ENCODE results near the gene AKIRIN2.

The AKIRIN2 gene

DNA sequence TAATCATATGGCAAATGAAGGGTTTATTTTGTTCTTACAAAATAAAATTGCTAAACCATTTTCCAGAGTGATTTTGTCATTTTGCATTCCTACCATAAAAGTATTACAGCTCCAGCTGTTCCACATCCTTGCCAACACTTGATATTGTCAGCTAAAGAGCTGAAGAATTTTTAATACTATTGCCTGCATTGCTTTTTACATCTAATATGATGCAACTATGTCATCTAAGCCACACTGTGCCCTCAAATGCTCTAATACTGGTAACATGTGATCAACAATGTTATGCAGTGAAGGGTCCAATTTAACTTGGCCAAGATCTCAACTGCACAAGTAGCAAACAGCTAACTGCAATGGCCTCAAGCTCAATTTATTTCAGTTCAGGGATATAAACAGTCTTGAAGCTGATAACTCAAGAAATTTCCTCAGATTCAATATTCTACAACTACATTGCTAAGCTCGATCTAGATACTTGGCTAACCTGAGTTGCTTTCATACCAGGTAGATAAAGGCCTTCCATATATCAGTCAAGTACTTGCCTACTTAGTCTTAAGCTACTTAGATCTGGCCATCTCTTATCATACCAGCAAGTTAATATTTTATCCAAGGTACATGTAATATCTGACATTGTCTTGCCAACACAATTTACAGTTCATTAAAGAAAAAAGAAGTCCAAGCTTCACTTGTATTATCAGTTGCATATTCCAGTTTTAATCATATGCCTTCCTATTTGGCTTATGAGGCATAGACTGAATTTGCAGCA, 17.0 kb downstream of the AKIRIN2 start:
- DNase-seq = no peak

DNA sequence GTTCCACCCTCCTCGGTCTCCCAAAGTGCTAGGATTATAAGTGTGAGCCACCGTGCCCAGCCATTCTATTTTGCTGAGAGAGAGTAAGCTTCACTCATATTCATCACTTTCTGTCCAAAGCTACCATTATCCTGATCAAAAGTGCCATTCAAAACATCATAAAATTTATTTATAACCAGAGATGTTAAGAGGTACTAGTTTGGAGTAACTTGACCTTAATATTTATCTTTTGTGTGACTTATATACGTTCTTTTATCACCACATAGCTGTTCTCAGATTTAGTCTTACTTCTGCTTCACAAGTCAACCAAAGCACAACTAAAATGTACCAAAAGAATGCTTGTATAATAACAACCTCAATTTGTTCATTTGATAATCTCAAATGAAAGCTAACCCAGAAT, 18.1 kb downstream of the AKIRIN2 start:
- DNase-seq = no peak

DNA sequence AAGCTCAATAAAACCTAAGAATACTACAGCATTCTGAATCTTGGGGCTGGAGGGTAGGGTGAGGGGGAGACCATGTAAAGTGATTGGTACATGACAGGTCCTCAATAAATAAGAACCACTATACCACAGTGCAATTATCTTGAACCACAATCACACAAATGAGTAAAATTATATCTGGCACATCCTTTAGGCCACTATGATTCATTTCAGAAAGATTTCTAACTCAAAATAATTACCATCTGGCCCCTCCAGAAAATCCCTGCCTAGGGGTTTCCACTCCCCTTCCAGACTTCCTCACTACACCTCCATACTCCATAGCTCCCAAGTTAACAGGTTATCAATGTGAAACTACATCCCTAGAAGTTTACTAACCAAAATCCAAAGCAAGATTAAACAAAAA, 19.7 kb downstream of the AKIRIN2 start:
- DNase-seq = no peak

DNA sequence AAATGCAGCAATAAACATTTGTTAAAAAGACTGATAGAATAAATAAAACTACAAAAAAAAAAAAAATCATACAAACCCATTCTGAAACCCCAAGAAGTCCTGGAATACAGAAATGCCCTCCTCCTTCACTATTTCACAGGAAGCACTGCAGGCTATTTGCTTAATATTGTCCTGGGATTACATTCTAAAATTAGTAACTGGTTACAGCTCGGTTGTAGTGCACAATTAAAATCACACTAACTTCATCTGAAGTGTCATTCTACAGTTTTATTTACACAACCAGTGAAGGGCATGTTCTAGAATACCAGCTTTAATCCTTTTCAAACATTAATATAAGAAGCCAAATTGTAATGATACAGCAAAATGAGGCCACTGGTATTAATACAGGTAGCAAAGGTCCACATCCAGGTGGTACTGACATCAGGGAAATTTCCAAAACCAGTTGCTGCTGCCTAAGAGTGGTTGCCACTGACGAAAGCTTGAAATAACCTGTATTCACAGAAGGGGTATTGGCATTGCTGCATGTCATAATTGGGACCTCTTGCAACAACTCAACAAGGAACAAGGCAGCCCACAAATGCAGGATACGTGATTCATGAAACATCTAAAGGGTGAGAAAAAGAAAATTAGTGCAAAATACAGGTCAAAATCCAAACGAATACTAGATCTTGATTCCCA, 26.9 kb downstream of the AKIRIN2 start:
- no peak for DNase-seq

DNA sequence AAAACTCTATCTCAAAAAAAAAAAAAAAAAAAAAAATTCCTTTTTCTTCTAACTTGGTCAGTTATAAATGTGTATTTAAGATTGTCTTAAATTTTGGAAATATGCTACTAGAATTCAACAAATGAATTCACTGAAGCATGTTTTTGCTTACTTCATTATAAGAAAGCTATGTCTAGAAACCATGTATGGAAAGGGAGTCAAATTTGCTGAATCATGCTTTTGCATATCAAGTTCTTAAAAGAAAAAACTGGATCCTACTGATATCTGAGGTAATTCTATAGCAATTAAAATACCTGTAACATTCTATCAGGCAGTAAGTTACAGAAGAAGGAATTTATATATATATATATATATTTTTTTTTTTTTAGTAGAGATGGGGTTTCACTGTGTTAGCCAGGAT, 27.7 kb downstream of the AKIRIN2 start:
- DNase-seq = no peak

DNA sequence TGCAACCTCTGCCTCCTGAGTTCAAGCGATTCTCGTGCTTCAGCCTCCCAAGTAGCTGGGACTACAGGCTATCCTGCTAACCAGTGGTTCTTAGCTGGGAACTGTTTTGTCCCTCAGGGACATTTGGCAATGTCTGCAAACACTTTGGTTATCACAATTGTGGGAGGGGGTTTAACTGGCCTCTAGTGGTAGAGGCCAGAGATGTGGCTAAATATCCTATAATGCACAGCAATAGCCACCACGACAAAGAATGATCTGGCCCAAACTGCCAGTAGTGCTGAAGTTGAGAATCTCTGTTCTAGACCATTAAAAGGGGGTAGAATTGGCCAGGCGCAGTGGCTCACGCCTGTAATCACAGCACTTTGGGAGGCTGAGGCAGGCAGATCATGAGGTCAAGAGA, 28.8 kb downstream of the AKIRIN2 start:
- DNase-seq = no peak

DNA sequence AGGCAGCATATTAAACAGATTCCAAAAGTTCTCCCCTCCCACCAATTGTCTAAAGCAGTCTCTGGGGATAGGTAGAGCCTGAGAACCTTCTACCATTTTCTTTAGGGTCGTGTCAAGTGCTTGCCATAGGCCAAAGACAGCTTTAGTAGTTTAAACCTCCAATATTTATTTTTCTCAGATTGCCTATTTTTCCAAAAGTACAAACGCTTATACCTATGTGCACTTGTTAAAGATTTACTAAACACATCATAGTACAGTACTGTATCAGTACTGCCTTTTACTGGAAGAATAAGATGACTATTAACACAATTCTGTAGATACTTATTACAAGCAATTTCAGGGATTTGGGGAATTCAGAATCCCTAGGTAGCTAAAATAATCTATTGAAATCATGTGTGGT, 29.4 kb downstream of the AKIRIN2 start:
- DNase-seq = no peak

DNA sequence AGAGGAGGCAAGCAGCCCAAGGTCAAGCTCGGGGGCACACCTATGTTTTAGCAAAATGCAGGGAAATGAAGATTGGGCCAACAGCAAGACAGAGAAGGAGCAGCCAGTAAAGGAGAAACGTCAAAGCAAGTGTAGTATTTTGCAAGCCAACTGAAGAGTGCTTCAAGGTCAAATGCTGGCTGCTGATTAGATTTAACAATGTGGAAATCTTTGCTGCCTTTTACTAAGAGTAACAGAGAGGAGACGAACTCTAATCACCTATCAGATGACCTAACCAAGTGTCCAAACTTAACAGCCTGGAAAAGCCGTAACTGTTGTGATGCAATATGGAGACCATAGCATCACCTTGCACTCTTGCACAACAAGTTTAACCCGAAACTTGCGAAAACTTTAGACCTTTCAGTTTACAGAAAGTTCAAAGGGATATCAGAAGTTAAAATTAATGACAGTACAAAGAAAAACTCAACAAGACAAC, 30.4 kb downstream of the AKIRIN2 start:
- DNase-seq = no peak

DNA sequence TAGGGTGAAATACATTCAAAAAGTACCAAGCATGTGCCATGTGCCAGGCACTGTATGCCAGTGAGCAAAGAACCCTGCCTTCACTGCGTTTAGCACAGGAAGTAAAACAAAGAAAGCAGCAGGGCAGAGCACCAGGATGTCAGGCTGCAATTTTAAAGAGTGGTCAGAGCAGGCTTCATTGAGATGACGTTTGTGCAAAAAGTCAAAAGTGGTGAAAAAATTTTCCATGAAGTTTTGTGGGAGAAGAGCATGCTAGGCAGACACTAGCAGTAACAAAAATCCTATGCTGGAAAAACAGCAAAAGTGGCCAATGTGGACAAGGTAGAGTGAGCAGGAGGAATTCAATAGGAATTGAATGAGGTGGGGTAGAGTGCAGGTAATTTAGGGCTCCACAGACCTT, 31.3 kb downstream of the AKIRIN2 start:
- DNase-seq = no peak

DNA sequence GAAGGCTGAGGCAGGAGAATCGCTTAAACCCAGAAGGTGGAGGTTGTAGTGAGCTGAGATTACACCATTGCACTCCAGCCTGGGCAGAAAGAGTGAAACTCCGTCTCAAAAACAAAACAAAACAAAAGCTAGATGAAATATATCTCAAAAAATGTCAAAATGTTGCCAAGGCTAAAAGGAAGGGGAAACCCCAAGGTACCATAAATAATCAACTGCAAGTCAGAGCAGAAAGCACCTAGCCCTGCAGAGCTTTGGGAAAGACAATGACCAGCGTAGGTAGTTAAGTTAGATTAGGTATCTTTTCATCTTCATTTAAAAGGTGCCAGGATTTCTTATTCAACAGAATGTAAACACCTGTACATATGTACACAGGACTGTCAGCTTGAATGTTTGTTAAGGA, 33.0 kb downstream of the AKIRIN2 start:
- DNase-seq = no peak

DNA sequence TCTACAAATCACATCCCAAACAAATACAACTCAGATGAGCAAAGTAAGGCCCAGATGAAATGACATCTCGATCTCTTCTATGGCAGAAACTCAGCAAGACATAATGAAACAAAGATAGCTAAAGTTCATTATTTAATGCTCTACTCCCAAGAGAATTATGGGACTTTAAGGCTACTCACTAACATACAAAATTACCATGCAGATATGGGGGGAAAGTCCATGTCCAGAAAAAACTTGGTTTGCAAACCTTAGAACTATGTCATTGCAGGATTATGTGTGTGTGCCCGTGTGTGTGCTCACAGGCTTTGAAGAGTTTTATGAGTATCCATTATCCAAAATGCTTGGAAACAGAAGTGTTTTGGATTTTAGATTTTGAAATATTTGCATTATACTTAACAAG, 34.0 kb downstream of the AKIRIN2 start:
- no peak for DNase-seq

DNA sequence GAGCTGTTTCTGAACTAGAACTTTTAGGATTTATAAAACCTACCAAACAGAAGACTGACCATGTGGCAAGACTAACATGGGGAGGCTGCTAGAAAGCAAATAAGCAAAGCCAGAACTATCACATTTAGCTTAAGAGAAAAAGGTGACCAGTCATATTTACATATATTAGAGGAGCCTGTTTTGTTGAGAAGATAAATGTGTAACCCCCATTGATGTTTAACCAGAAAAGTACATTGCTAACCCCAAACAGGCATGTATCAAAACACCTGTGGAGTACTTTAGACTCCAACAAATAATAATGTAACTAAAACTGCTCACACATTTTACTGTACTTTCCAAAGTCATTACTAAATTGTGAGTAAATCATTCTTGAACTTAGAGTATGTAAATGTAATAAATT, 35.0 kb downstream of the AKIRIN2 start:
- no peak for DNase-seq

DNA sequence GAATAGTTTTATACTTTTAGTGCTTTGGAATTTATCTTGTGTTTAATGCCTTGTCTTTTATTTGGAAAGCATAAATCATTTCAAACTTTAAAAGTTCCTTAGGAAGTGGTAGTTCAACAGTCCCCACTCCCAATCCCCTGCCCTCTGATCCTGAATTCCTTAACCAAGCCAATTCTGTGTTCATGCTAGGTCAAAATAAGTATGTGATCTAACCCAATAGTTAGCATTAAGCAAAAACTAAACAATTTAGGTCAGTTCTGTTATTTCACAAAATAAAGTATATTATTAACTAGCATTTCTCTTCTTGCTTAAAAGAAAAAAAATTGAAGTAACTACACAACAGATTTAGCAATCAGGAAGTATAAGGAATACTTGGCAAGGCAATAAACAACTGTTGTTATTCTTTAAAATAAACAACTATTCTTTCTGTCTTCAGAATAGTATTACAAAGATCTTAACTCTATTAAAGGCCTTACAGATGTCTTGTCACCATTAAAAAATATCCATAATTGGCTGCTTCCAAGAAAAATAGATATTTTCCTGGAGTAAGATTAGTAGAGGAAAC, 37.0 kb downstream of the AKIRIN2 start:
- no peak for DNase-seq

DNA sequence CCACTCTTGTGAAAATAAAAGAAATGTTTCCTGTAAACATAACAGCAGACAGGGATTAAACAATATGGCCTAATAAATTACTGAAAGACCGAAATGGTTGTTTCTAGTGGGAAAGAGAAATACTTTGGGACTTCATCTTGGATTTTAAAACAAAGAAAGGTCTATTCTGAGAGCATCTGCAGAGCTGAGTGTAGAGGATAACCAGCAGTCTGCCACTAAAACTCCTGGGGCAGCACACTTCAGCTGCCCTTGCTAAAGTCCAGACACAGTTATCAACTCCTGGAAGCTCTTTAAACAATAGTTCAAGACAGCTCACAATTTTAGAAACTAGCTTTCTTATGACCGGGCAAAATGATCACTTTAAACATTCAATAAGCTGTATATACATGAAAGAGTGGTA, 38.6 kb downstream of the AKIRIN2 start:
- no peak for DNase-seq

DNA sequence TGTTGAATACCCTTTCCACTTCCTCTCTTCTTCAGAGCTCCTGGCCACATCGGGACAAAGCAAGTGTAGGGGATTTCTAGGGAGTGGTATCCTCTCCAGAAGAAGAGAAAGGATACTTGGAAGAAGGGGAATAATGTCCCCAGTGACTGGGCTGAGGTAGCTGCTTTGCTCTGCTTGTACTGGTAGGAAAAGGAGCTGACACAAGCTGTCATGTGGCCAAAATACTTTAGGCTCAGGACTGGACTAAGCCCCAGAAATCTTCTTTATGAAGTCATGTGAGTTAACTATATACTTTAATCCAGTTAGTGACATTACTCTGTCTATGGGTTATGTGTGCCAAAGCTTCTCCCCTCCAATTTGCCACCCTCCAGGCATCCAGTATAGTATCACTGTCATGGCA, 40.5 kb downstream of the AKIRIN2 start:
- DNase-seq = no peak

DNA sequence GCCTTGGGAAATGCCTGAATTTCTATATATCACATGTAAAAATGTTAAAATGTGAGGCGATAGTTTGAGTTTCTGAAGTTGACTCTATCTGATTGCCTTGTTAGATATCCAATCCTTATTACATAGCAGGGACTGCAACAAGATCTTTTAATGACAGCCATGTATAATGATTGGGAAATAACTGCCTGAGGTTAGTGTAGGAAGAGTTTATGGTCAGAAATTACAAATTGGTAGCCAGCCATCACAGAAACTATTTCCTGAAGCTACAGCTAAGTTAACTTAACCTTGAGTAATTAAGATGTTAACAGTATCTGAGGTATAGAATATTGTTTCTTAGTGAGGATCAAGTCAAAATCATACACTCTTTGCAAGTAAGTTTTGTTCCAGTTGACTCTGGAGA, 41.0 kb downstream of the AKIRIN2 start:
- DNase-seq = no peak

DNA sequence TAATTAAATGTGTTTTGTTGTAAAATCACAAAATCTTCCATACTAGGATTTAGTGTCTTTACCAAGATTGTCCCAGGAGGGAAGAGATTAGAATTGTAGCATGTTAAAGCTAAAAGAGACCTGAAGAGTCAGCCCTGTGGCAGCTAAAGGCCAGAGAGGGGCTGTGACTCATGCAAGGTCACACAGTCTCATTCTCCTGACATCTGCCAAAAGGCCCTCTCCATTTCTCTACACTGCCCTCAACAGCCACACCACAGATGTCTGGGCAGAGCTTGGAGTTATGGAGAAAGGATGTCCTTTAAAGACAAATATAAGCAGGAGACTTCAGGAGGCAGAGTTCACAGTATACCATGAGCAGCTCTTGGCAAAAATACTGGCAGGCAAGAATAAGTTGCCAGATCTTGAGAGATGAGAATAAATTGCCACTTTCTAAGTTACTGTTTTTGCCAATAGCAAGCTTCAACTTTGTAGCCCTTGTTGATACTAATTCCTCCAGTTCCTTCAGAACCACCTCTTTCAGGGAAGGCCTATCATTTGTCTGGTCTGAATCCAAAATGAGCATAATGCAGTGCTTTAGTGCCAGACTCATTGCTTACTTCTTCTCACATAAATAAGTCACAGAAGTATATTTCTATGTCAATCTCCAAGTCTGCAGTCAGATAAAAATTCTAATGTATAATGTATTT, 41.7 kb downstream of the AKIRIN2 start:
- no peak for DNase-seq

DNA sequence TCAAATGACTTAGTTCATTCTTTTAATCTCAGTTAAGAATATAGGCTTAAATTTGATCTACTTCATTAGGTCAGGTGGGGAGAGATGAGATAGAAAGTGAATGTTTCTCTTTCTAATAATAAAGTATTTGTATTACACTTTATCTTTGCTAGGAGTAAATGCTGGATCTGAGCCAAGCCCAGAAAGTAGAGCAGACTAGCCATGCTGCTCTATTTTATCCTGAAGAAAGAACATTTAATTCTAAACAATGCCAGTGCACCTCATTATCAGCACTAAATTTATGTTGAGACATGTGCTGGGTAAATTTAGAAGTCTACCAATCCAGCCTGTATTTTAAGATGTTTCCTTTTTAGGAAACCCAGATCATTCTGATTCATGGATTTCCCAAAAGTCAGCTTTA, 43.5 kb downstream of the AKIRIN2 start:
- DNase-seq = no peak

DNA sequence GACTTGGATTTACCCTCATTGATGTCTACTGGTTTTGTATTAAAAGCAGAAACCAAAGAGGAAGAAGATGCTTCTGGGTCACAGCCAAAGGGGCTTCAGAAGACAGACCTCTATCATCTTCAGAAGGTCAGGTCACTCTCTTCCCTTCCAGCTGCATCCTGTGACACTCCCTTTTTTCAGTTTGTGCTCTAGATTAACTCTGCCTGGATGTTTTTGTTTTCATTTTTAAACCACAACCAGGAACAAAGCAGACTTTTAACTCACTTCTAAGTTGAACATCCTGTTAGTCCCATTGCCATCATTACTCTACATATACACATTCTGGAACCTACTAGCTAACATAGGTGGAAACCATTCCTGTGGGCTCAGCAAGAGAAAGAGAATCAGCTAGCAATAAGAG, 45.2 kb downstream of the AKIRIN2 start:
- no peak for DNase-seq

DNA sequence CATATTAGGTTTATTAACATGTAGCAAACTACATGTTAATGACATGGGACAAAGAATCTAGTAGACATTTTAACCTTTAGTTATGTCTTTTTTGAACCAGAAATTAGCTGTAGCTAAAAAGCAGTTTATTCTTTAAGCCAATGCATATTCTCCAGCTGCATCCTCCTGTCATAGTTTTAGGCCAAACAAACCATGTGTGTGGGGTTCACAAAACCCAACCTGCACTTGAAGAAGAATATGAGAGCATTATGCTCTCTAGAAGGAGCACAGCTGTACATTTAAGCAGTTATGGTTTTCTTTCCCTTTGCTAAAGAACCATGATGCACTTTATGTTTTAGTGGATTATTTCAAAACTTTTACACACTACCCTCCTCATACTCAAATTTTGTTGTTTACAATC, 46.2 kb downstream of the AKIRIN2 start:
- DNase-seq = no peak

DNA sequence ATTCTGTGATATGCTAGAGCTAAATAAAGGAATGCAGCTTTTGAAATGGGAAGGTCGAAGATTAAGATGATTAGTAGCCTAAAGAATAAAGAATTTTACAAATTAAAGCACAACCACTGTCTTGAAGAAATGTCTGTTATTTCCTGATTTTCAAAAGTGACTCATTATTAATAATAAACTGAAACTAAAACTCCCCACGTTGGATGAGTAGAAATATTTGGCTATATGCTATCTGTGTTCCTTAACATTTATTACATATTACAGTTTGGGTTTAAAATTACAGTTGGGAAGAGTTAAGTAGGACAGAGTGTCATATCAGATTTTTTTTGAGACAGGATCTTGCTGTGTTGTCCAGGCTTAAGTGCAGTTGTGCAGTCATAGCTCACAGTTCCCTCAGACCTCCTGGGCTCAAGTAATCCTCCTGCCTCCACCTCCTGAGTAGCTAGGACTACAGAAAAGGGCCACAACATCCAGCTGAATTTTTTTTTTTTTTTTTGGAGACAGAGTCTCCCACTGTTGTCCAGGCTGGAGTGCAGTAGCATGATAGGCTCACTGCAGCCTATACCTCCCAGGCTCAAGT, 47.1 kb downstream of the AKIRIN2 start:
- DNase-seq = no peak

DNA sequence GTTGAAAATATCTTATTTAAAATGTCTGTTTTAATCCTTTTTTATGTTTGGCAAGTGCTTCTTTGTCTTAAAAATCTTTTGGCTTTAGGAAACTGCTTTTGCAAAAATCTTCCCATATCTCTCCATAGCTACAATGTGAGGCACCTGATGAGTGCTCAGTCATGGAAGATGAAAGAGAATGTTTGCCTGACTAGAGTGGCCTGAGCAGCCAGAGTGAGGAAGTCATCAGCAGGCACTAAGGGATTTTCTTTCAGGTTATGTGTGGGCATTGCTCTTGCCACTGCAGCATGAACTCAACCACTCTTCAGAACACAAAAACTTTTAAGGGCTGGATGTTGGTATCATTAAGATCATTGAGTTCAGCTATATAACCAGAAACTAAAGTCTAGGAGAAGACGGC, 47.9 kb downstream of the AKIRIN2 start:
- no peak for DNase-seq
